GM18907 (cell line): ENCODE measurements around the gene SLC14A1.

ENCODE experiments used
- ATAC-seq: cut with Tn5 transposase; IDR thresholded peaks from one replicate; pipeline ENCODE4 v1.9.1; 2021; ENCODE audit warnings: mild to moderate bottlenecking, moderate library complexity; ENCODE audit not compliant: unreplicated experiment

SLC14A1 gene

DNA sequence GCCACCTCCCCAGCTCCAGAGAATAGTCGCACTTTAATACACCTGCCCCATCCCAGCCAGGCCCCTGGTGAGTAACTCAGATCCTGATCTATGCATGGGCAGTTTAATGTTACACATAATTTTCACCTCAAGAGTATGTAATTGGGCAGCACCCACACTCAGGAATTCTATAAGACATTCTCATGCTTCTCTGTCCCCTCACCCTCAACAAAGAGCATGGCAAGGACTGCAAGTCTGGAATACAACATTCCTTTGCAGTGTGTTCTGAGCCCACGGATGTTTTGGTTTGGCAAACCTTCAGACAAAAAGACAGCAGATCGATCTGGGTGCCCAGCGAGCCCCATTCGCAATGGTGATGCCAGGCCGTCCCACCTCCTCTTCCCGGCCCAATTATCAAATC lies 4.9 kb upstream of the SLC14A1 start:
- ATAC-seq, result no peak

DNA sequence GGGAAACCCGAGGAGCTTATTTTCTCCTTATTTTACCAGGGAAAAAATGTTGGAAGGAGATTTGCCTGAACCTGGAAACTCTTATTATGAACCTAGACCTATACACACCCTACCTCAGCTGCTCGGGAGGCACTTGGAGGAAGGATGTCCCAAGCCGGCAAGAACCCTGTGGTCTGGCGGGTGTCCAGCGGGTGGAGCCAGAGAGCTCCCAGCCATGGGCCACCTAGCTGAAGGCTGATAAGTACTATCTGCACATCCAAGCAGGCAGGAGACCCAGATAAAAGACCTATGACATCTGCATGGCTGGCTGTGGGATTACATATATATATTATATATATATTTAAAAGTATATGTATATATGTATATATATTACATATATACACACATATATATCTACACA lies 1.1 kb upstream of the SLC14A1 start:
- peak; percentile 86 for ATAC-seq

DNA sequence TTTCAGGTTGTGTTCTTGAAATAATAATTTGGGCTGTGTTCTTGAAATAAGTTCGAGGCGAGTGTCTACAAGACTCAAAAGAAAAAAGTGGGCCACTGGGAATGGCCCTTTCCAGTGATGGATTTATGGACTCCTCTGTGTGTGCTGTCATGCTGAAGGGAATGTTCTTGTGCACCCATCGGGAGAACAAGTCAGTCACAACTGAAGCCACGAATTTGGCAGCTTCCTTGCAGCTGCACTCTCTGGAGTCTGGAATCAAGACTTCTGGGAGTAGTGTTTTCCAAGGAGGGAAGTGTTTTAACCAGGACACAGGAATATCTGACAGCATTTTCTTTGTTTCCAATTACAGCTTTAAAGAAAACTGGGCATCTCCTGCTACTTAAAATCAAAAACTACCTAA lies 620 bp downstream of the SLC14A1 start:
- ATAC-seq, result no peak

DNA sequence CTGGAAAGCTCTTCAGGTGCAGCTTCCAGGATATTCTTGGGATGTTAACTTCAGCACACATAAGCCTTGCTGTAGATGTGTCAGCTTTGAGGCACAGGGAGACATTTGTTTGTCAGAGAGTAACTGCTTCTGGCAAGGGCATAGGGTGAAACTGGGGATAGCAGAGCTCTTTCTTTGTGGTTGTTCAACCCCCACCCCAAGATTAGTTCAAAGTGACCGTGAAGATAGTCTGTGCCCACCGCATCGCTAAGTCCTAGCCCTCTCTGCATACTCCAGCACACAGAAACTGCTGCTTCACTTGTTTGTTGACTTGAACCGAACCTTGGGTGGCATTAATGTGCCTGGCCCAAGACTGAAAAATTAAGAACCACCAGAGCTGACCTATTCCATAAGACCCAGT lies 1.4 kb downstream of the SLC14A1 start:
- no peak for ATAC-seq

DNA sequence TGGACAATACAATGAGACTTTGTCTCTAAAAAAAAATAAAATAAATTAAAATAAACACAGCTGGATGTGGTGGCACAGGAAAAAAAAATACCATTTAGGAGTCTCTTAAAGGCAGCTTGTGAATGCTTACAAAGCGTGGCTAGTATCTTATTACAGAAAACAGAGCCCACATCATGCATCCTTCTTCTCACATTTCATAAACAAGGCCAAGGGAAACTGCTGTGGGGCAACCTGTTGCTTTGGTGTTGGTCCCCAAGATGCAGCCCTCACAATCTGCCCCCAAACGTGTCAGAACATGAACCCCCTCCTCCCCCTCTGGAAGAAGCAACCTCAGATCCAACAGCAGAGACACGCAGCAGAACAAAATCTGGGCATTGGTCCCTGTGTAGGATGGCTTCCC lies 2.6 kb downstream of the SLC14A1 start:
- no peak for ATAC-seq

DNA sequence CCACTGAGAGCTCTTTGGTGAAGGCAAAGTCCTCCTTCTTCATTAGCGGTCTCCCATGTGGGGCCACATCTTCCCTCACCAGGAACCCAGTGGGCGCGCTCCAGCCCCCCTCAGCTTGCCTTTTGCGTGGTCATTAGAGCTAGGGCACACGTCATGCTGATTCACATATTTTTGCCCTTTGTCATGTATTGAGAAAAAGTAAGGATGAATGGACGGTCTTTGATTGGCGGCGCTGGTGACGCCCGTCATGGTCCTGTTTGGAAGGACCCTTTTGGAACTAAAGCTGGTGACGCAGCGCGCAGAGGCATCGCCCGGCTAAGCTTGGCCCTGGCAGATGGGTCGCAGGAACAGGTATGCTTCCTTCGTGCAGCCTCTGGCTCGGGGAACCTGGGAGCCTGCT lies 3.1 kb downstream of the SLC14A1 start:
- ATAC-seq, result no peak

DNA sequence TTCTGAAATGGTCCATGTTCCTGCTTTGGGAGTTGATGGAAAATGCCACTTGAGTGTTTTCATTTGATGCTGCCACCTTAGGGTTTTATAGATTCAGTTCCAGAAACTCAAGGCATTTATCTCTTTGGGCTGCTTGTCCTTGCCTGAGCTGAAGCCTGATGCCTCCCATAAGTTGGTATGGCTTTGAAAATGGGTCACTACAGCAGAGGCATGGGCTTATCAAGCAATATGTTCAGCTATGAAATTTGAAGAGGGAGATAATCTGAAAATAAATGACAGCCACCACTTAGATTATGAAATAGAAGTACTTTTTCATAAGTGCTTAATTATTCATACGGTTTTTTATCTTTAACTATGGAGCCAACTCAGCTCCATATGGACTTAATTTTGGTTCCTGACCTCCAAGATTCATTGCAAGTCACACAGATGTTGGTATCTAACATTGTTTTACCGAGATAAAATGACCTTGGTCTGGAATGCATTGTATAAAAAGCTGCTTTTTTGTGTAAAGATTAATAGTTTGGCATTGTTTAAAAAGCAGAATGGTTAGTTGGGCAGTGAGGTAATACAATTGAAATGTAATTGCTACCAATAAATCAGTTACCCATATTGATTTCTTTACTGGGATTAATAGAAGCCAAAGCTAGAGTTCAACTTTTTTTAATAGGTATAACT lies 4.5 kb downstream of the SLC14A1 start:
- no peak for ATAC-seq

DNA sequence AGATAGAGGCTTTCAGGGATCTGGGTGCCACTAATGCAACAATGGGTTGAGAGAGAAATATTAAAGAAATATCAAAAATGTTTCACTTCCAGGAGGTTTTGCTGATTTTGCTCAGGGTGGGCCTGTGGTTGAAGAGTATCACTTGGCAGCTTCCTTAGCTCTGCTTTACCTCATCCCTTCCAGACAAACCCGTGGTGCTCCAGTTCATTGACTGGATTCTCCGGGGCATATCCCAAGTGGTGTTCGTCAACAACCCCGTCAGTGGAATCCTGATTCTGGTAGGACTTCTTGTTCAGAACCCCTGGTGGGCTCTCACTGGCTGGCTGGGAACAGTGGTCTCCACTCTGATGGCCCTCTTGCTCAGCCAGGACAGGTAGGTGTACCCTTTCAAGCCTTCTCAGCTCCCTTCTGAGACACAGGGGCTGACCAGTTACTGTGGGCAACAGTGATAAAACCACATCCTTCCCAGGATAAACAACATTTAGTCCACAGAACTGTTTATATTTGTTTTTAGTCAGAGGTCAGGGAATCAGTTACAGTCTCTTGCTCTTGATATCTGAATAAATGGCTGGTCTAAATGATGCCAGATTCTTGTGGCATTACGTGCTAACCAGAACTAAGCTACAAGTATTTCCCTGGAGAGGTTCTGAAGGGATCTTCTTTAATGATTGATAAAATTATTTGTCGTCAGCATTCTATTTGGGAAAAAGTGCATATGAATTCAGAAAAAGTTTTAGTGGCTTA lies 7.0 kb downstream of the SLC14A1 start:
- no peak for ATAC-seq

DNA sequence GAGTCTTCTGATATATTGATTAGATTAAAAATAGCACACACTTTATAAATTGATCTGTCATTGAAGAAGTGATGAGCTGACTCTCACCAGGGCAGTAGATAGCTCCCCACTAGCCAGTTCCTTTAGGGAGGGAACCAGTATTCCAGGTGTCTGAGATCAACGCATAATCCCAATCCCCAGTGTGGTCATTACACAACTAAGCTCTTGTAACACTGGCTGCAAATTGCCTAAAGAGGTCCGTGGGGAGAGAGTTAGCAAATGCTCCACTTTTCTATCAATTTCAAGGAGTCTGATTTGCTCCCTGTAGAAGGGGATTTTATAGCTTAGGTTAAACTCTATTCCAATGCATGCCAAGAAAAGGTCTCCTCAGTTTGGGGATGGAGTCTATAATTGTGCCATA lies 7.7 kb downstream of the SLC14A1 start:
- no peak for ATAC-seq

DNA sequence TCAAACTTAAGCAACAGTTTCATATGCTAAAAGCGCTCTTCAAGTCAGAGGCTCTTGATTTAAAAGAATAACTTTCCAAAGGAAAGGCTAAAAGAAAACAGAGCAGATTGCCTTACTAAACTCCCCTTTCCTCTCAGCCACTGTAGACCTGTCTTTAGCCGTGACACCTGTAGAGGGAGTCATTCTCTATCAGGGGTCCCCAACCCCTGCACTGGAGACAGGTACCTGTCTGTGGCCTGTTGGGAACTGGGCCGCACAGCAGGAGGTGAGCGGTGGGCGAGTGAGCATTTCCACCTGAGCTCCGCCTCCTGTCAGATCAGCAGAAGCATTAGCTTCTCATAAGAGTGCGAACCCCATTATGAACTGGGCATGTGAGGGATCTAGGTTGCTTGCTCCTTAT lies 9.6 kb downstream of the SLC14A1 start:
- ATAC-seq, result no peak

DNA sequence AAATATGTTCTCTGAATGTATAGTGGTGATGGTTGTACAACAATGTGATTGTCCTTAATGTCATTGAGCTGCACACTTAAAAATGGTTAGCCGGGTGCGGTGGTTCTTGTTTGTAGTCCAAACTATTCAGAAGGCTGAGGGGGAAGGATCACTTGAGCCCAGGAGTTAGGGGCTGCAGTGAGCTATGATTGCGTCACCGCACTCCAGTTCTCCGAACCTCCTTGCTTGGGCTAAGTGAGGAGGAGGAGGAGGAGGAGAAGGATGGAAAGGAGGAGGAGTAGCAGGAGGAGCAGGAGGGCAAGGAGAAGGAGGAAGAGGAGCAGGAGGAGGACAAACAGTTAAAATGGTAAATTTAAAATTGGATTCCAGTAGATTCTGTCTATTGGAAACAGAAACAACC lies 10.5 kb downstream of the SLC14A1 start:
- no peak for ATAC-seq

DNA sequence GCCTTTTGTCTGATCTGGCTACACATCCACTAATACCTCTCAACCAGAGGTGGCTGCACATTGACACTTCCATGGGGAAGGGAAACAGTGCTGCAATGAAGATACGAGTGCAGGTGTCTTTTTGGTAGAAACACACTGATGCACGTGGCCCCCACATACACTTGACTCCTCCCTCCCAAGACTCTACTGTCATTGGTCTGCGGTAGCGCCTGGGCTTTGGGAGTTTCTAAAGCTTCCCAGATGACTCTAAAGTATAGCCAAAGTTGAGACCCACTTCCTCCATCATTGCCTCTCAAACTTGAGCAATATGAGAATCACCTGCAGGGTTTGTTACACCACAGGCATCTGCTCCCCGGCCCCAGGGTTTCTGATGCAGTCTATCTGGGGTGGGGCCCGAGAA lies 11.0 kb downstream of the SLC14A1 start:
- ATAC-seq, result no peak

DNA sequence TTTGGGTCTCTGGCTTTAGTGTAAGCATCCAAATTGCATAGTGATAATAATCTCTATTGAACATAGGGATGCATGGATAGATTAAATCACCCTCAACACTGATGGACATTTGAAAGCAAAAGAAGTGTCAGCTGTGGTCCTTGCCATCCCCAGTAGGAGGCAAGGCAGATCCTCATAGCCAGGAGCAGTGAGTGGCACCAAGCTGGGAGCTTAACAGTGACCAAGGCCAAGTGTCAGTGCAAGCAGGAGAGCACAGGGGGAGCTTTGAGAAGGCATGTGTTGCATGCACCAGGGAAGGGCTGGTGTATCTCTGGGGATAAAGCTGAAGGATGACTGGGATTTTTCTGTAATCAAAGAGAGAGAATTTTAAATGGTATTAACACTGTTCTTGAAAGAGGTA lies 14.7 kb downstream of the SLC14A1 start:
- ATAC-seq, result no peak

DNA sequence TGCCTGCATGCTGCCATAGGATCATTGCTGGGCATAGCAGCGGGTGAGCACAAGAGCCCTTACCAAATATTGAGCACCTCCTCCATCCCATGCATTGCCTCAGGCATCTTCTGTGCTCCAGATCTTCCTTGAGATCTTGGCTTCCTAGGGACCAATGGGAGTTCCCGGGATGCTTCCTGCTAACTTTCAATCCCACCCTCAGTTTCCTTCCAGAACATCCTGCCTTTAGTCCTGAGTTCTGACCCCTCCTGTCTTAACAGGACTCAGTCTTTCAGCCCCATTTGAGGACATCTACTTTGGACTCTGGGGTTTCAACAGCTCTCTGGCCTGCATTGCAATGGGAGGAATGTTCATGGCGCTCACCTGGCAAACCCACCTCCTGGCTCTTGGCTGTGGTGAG lies 15.3 kb downstream of the SLC14A1 start:
- no peak for ATAC-seq

DNA sequence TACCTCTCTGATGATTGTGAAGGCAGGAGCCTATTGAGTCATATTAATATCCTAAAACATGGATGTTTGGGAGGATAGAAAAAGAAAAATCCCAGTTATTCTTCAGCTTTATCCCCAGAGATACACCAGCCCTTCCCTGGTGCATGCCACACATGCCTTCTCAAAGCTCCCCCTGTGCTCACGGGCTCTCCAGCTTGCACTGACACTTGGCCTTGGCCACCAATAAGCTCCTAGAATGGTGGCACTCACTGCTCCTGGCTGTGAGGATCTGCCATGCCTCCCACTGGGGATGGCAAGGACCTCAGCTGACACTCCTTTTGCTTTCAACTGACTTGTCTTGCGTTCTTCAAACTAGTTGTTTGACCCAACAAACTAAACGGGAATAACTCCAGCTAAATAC lies 15.9 kb downstream of the SLC14A1 start:
- ATAC-seq, result no peak

DNA sequence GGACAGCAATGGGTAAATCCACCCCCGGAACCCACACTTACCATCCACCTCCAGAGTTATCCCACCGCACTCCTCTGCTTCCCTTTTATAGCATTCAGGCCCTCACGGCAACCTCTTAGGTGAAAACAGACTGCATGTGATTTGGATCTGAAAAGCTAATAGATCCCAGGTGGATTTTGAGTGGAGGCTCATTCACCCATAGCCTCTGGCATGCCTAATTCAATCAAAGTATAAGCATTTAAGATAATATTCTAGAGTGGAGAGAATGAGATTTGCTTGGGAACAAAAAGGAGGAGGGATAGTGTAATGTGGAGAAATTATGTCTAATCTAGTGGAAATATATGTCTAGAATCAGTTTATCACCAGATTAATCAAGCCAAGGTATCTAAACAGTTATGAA lies 17.1 kb downstream of the SLC14A1 start:
- ATAC-seq, result no peak

DNA sequence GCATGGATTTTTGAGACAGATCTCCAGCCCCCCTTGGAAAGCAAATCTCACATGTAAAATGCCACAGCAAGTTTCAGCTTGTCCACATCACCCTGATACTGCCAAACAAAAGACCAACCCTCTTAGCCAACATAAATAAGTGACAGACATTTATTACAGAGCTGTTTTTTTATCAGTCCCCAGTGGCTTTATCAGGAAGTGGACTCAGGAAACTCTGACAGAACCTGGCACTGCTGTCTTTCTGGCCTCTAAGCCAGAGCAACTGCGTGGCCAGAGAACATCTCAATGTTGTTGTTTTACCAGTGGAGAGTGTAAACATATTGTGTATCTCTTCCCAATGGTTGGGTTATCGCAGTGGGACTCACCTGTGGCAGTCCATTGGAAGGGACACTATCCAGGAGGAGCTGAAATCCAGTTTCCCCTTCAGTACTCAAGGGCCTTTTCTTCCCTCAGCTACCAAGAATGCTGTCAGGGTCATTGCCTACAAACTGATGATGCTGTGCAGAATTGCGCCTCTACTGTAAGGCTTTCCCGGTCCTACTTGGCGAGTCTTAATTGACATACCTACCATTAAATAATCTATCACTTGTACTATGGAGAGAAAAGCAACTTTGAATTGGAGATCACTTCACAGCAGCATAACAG lies 22.0 kb downstream of the SLC14A1 start:
- no peak for ATAC-seq

DNA sequence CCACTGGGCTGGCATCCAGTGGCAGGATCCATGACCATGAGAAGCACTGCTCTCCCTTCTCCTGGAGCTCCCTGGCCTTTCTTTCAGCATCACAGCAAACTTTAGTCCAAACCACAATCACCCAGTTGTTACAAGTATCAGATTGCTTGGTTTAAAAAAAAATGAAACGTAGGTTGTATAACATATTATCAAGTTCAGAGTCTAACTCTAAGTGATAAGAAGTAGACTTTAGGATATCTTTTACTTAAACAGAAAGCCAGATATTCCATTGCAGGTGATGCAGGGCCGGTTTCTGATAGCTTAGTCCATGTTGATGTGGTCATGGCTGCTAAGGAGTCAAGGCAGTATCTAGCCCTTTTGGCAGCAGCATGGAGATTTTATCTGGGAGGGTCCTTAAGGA lies 24.5 kb downstream of the SLC14A1 start:
- no peak for ATAC-seq

DNA sequence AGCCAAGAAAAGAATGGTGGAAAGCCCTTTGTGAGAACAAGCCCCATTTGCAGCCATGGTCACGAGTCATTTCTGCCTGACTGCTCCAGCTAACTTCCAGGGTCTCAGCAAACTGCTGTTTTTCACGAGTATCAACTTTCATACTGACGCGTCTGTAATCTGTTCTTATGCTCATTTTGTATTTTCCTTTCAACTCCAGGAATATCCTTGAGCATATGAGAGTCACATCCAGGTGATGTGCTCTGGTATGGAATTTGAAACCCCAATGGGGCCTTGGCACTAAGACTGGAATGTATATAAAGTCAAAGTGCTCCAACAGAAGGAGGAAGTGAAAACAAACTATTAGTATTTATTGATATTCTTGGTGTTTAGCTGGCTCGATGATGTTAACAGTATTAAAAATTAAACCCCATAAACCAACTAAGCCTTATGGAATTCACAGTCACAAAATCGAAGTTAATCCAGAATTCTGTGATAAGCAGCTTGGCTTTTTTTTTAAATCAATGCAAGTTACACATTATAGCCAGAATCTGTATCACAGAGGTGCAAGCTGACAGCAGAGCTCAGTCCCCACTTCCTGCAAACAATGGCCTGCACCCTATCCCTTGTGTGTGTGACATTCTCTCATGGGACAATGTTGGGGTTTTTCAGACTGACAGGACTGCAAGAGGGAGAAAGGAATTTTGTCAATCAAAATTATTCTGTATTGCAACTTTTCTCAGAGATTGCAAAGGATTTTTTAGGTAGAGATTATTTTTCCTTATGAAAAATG lies 26.1 kb downstream of the SLC14A1 start:
- peak; percentile 69 for ATAC-seq

DNA sequence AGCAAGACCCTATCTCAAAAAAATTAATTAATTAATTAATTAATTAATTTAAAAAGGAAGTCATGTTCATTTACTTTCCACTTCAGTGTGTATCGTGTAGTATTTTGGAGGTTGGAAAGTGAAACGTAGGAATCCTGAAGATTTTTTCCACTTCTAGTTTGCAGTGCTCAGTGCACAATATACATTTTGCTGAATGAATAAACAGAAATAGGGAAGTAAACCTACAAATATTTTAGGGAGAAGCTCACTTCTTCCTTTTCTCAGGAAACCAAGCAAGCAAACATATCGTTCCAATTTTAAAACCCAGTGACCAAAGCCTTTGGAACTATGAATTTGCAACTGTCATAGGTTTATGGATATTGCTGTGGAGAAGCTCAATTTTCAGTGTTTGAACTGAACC lies 27.8 kb downstream of the SLC14A1 start:
- no peak for ATAC-seq

DNA sequence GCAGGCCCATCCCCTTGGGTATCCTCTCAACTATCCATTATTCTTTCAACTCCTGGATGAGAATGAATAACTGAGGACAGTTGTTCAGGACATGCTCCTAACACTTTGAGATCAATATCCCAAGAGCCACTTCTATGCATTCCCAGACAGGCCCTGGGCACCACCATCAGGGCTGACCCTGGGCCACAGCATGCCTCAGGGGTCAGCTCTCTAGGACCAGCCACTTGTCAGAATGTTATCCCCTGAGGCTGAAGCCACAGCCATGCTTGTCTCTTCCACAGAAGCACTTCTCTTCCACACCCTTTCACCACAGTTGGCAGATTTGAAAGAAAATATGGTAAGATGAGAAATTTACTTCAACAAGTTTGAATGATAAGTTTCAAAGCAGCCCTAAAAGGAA lies 28.7 kb downstream of the SLC14A1 start:
- ATAC-seq, result no peak

DNA sequence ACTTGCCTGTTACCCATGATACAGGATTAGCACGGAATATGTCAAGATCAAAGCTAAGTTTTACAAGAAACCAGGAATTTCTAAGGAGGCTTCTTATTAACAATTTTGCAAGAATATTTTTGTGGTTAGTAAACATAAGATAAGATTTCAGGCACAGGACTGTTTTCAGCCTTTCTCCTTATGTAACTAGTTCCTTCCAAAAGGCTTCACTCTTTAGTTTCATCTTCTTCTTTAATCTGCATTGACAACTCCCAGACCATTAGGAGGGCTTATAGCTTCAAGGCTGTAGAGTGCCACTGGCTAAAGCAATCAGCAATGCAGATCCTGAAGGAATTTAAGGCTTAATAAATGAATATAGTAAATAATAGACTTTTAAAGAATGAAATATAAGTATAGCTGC lies 29.3 kb downstream of the SLC14A1 start:
- no peak for ATAC-seq
